Smooth muscle cell (in vitro differentiated cells): ENCODE data around the gene CAMK2G. TPM values are rescaled to one million over a fixed set of nuclear protein-coding genes. Genes with fewer than 3 reads are reported as not detected.
"Not testable (repeated sequence)": the region's sequence is repeated elsewhere in the genome, so short reads cannot be mapped to it uniquely, and the experiment has no call there.

Experiments used
- DNase-seq: peaks from one replicate; lab custom pipeline; 2025; ENCODE audit not compliant: unreplicated experiment; lab: John Stamatoyannopoulos, UW
- H2AFZ ChIP-seq: fragments of 200-600 bp; sonication (generic); 2 replicates; pipeline ENCODE4 v1.6.0; 2016; ENCODE audit warnings: antibody characterized with exemption, low read depth, mild to moderate bottlenecking
- H3F3A ChIP-seq: fragments of 200-600 bp; sonication (generic); 2 replicates; pipeline ENCODE4 v1.6.0; 2017; ENCODE audit warnings: antibody characterized with exemption, low read depth
- H3K27ac ChIP-seq: fragments of 200-600 bp; sonication (generic); 2 replicates; pipeline ENCODE4 v1.5.1; 2016; ENCODE audit warnings: low read depth, mild to moderate bottlenecking
- H3K27me3 ChIP-seq: fragments of 200-600 bp; sonication (generic); 2 replicates; pipeline ENCODE4 v1.6.1; 2016; ENCODE audit warnings: low read depth, mild to moderate bottlenecking
- H3K36me3 ChIP-seq: fragments of 200-600 bp; sonication (generic); 2 replicates; pipeline ENCODE4 v1.5.1; 2016; ENCODE audit warnings: low read depth
- H3K4me1 ChIP-seq: fragments of 200-600 bp; sonication (generic); 2 replicates; pipeline ENCODE4 v1.5.1; 2016; ENCODE audit warnings: low read depth
- H3K4me2 ChIP-seq: fragments of 200-600 bp; sonication (generic); 2 replicates; pipeline ENCODE4 v1.6.0; 2016; ENCODE audit warnings: mild to moderate bottlenecking
- H3K4me3 ChIP-seq: fragments of 200-600 bp; sonication (generic); 2 replicates; pipeline ENCODE4 v1.5.1; 2016; ENCODE audit warnings: mild to moderate bottlenecking
- H3K79me2 ChIP-seq: fragments of 200-600 bp; sonication (generic); 2 replicates; pipeline ENCODE4 v1.6.0; 2016; ENCODE audit warnings: low read depth, mild to moderate bottlenecking
- H3K9ac ChIP-seq: fragments of 200-600 bp; sonication (generic); 2 replicates; pipeline ENCODE4 v1.6.0; 2016; ENCODE audit warnings: low read depth
- H3K9me3 ChIP-seq: fragments of 200-600 bp; sonication (generic); replicated peaks from 2 replicates; pipeline ENCODE4 v1.5.1; 2016; ENCODE audit warnings: low read depth
- H4K20me1 ChIP-seq: fragments of 200-600 bp; sonication (generic); 2 replicates; pipeline ENCODE4 v1.6.0; 2016; ENCODE audit warnings: low read depth
- WGBS: methylation state at CpG from one replicate; pipeline ENCODE4 v1.1.7; 2016; ENCODE audit warnings: low lambda C conversion rate; 5-methylcytosine and 5-hydroxymethylcytosine counted together
- polyA plus RNA-seq: library from polyadenylated mRNA; unstranded; fragments of >200 nt; fragmentation: Nextera tagmentation; extraction: Ambion mirVana; gene quantifications from 2 replicates; pipeline ENCODE4 v1.2.1, GENCODE V29; 2016
- total RNA-seq: library from RNA; depleted of rRNA; stranded (reverse); fragments of >200 nt; gene quantifications from 2 replicates; pipeline ENCODE4 v1.2.3, GENCODE V29; 2014
- TF ChIP-seq, protein P1 (sequence below): fragments of 200-600 bp; sonication (generic); IDR thresholded peaks from 2 replicates; pipeline ENCODE4 v1.5.1; 2017; ENCODE audit warnings: borderline replicate concordance, mild to moderate bottlenecking, antibody characterized with exemption; ENCODE audit not compliant: insufficient read depth, poor library complexity, severe bottlenecking

Gene CAMK2G
- total and polyA plus RNA-seq, 2 experiments from 2014 or later, result 2.2 to 10.8 TPM

DNA sequence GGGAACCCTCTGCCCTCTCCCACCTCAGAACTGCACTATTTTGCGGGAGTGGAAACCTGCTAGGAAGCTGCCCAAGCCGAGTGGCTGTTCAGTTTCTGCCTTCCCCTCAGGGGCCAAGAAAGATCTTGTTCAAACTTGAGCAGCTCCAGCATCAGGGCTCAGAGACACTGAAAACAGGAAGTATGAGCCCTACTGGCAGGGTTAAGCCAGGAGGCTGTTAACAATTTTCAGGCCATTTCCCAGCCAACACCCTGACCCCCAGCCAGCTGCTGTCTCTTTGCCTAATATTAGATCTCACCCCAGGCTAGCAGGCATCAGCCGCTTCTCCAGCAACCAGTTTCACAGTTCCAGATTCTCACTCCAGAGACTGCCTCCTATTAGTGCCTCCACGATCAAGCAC lies 45.7 kb upstream of the CAMK2G start:
- Histone ChIP-seq H3K9ac (peak overlapping the region; percentile 34), H3K27ac (peak overlapping the region; percentile 52), H3F3A (no peaks in the 10 kb centered on the region), H3K79me2 (no peaks in the 10 kb centered on the region), H3K4me2 (no peak overlapping the region), H3K27me3 (no peaks in the 10 kb centered on the region), H3K4me3 (no peak overlapping the region), H4K20me1 (no peaks in the 10 kb centered on the region), H2AFZ (peak overlapping the region; percentile 78), H3K36me3 (no peaks in the 10 kb centered on the region), H3K4me1 (peaks cover 12% of the 10 kb centered on the region), H3K9me3 (no peaks in the 10 kb centered on the region)
- TF ChIP-seq, protein P1, sequence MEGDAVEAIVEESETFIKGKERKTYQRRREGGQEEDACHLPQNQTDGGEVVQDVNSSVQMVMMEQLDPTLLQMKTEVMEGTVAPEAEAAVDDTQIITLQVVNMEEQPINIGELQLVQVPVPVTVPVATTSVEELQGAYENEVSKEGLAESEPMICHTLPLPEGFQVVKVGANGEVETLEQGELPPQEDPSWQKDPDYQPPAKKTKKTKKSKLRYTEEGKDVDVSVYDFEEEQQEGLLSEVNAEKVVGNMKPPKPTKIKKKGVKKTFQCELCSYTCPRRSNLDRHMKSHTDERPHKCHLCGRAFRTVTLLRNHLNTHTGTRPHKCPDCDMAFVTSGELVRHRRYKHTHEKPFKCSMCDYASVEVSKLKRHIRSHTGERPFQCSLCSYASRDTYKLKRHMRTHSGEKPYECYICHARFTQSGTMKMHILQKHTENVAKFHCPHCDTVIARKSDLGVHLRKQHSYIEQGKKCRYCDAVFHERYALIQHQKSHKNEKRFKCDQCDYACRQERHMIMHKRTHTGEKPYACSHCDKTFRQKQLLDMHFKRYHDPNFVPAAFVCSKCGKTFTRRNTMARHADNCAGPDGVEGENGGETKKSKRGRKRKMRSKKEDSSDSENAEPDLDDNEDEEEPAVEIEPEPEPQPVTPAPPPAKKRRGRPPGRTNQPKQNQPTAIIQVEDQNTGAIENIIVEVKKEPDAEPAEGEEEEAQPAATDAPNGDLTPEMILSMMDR, result no peak
- DNase-seq, result no peak
- 34% methylated on average over 4 of the region's 4 CpGs for WGBS

DNA sequence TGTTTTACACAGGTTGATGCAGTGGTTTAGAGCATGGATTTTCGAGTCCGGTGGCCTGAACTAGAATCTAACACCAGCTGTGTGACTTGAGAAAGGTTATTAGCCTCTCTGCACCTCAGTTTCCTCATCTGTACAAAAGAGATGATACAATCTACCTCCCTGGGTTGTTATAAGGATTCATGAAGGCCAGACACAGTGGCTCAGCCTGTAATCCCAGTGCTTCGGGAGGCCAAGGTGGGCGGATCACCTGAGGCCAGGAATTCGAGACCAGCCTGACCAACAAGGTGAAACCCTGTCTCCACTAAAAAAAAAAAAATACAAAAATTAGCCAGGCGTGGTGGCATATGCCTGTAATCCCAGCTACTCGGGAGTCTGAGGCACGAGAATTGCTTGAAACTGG lies 45.1 kb upstream of the CAMK2G start:
- H3K79me2 ChIP-seq, H3K4me2 ChIP-seq, H3K9me3 ChIP-seq, H3K36me3 ChIP-seq, H3K9ac ChIP-seq, H4K20me1 ChIP-seq, DNase-seq, H3K4me3 ChIP-seq, H3K4me1 ChIP-seq, H3F3A ChIP-seq, H3K27me3 ChIP-seq, H2AFZ ChIP-seq: not testable (repeated sequence)
- WGBS, result 70% methylated on average over 8 of the region's 8 CpGs
- H3K27ac ChIP-seq, result peak overlapping the region; percentile 52

DNA sequence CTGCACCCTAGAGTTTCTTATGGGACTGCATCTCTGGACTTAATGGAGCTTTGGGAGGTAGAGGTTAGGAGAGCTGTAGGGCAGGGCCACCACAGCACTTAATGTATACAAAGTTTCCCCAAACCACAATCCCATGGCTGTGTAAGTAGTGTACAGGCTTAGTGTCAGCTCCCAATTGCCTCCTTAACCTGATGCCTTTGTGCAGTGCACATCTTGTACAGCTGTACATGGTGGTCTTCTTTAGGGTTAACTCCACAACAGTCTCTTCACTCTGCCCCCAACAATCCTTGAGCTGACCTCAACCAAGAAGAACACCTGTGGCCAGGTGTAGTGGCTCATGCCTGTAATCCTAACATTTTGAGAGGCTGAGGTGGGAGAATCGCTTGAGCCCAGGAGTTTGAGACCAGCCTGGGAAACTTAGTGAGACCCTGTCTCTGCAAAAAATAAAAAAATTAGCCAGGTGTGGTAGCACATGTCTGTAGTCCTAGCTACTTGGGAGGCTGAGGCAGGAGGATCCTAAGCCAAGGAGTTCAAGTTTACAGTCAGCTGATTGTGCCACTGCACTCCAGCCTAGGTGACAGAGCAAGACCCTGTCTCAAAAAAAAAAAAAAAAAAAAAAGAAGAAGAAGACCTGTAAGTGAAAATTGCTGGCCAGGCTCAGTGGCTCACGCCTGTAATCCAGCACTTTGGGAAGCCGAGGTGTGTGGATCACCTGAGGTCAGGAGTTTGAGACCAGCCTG lies 43.4 kb upstream of the CAMK2G start:
- H2AFZ ChIP-seq, result no peak overlapping the region
- no peak overlapping the region for H3K27ac ChIP-seq
- H3K9ac ChIP-seq, result no peak overlapping the region
- H3K27me3 ChIP-seq, result no peaks in the 10 kb centered on the region
- no peaks in the 10 kb centered on the region for H3K36me3 ChIP-seq
- no peaks in the 10 kb centered on the region for H3K79me2 ChIP-seq
- TF ChIP-seq, protein P1, result no peak
- WGBS, result 94% methylated on average over 3 of the region's 3 CpGs
- H3K9me3 ChIP-seq, result no peaks in the 10 kb centered on the region
- no peaks in the 10 kb centered on the region for H3F3A ChIP-seq
- H4K20me1 ChIP-seq, result no peaks in the 10 kb centered on the region
- DNase-seq, result no peak
- H3K4me3 ChIP-seq, result no peak overlapping the region
- H3K4me2 ChIP-seq, result no peak overlapping the region
- H3K4me1 ChIP-seq, result no peaks in the 10 kb centered on the region

DNA sequence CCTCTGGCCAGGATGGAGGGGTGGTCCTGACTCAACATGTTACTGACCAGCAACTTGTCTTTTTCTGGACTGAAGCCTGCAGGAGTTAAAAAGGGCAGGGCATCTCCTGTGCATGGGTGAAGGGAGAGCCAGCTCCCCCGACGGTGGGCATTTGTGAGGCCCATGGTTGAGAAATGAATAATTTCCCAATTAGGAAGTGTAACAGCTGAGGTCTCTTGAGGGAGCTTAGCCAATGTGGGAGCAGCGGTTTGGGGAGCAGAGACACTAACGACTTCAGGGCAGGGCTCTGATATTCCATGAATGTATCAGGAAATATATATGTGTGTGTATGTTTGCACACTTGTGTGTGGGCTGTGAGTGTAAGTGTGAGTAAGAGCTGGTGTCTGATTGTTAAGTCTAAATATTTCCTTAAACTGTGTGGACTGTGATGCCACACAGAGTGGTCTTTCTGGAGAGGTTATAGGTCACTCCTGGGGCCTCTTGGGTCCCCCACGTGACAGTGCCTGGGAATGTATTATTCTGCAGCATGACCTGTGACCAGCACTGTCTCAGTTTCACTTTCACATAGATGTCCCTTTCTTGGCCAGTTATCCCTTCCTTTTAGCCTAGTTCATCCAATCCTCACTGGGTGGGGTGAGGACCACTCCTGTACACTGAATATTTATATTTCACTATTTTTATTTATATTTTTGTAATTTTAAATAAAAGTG lies 42.6 kb upstream of the CAMK2G start:
- H4K20me1 ChIP-seq, result no peaks in the 10 kb centered on the region
- H3K36me3 ChIP-seq, result no peaks in the 10 kb centered on the region
- no peak overlapping the region for H3K9ac ChIP-seq
- no peak overlapping the region for H3K4me2 ChIP-seq
- DNase-seq, result no peak
- H3K27ac ChIP-seq, result no peak overlapping the region
- H3K4me3 ChIP-seq, result no peak overlapping the region
- 90% methylated on average over 5 of the region's 5 CpGs for WGBS
- no peaks in the 10 kb centered on the region for H3K27me3 ChIP-seq
- H3F3A ChIP-seq, result no peaks in the 10 kb centered on the region
- H3K9me3 ChIP-seq, result no peaks in the 10 kb centered on the region
- TF ChIP-seq, protein P1, result no peak
- no peak overlapping the region for H2AFZ ChIP-seq
- no peaks in the 10 kb centered on the region for H3K4me1 ChIP-seq
- H3K79me2 ChIP-seq, result no peaks in the 10 kb centered on the region
